HG03196 (cell line): ENCODE results near the gene ERAP2.
"Not testable (repeated sequence)": the region's sequence is repeated elsewhere in the genome, so short reads cannot be mapped to it uniquely, and the experiment has no call there.

ENCODE experiments used
- ATAC-seq: cut with Tn5 transposase; IDR thresholded peaks from one replicate; pipeline ENCODE4 v1.9.1; 2021; ENCODE audit not compliant: unreplicated experiment

ERAP2 gene

GRCh38 chr5:96930589-96930988, 54.3 kb downstream of the ERAP2 start:
- ATAC-seq = no peak

GRCh38 chr5:96931037-96931436, 54.7 kb downstream of the ERAP2 start:
- ATAC-seq = not testable (repeated sequence)

- no peak for ATAC-seq
These were observed 55.3 kb downstream of the ERAP2 start for GRCh38 chr5:96931605-96932004.

GRCh38 chr5:96932026-96932425, 55.7 kb downstream of the ERAP2 start:
- ATAC-seq = no peak

GRCh38 chr5:96933764-96934707, 57.7 kb downstream of the ERAP2 start:
- no peak for ATAC-seq

- ATAC-seq = peak; percentile 66
These were observed 58.6 kb downstream of the ERAP2 start for GRCh38 chr5:96934708-96935558.

GRCh38 chr5:96935559-96936430, 59.5 kb downstream of the ERAP2 start, which contains the start of gene LNPEP:
LNPEP (plus strand) TSS chr5:96936080; CDS start chr5:96936156, 76 bp downstream.
- ATAC-seq = peak; percentile 41

- peak; percentile 26 for ATAC-seq
These were observed 60.4 kb downstream of the ERAP2 start for GRCh38 chr5:96936431-96937320.

- no peak for ATAC-seq
These were observed 64.3 kb downstream of the ERAP2 start for GRCh38 chr5:96940586-96940985.

- ATAC-seq = no peak
These were observed 64.8 kb downstream of the ERAP2 start for GRCh38 chr5:96941140-96941539.

GRCh38 chr5:96942078-96942477, 65.8 kb downstream of the ERAP2 start:
- no peak for ATAC-seq

GRCh38 chr5:96942911-96943310, 66.6 kb downstream of the ERAP2 start:
- ATAC-seq = no peak

GRCh38 chr5:96943799-96944198, 67.5 kb downstream of the ERAP2 start:
- ATAC-seq = no peak

- no peak for ATAC-seq
These were observed 69.0 kb downstream of the ERAP2 start for GRCh38 chr5:96945144-96945897.

- ATAC-seq = no peak
These were observed 70.1 kb downstream of the ERAP2 start for GRCh38 chr5:96946381-96946780.

GRCh38 chr5:96952118-96952750, 75.9 kb downstream of the ERAP2 start:
- no peak for ATAC-seq

- no peak for ATAC-seq
These were observed 76.9 kb downstream of the ERAP2 start for GRCh38 chr5:96952974-96953730.
